GM19468 (cell line): ENCODE results near the gene SLC26A1.

Source experiments
- ATAC-seq: cut with Tn5 transposase; IDR thresholded peaks from one replicate; pipeline ENCODE4 v1.9.1; 2021; ENCODE audit warnings: mild to moderate bottlenecking, moderate library complexity, moderate number of reproducible peaks; ENCODE audit not compliant: unreplicated experiment; ENCODE audit errors: extremely low read depth

Gene SLC26A1

GRCh38 chr4:967113-968104 is 25.8 kb downstream of the SLC26A1 start:
- no peak for ATAC-seq

DNA sequence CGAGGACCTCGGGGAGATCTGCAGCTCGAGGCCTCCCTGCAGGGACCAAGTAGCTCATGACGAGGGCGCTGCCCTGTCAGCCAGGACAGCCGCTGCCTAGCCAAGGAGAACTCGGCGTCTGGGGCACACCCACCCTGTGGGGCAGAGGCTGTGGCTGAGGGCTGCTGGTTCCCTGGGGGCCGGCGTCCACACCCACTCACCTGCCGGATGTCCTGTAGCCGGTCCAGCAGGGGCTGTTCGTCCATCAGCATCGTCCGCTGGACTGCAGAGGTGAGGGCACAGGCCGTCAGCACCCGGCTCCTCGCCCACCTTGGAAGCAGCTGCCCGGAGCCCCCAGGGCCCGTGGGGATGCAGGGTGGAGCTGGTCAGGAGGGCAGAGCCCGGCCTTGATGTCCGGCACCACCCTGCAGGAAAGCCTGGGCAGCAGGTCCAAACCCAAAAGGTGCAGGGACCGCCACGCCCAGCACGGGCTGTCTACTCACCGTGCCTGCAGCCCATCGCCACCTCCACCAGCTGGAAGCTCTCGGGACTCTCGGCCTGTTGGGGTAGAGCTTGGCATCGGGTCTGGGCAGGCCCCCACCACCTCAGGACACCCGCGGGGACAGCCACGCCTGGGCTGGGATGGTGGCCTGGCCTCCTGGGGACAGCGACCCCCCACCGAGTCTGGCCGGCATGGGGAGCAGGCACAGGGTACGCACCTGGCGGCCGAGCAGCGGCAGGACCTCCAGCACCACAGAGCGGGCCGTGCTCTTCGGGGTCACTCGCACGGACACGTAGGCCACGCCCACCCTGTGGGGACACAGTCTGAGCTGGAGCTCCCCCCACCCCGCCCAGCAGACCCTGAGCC is 26.7 kb downstream of the SLC26A1 start:
- no peak for ATAC-seq

- ATAC-seq = no peak
These were observed 27.5 kb downstream of the SLC26A1 start for GRCh38 chr4:965766-966134.

DNA sequence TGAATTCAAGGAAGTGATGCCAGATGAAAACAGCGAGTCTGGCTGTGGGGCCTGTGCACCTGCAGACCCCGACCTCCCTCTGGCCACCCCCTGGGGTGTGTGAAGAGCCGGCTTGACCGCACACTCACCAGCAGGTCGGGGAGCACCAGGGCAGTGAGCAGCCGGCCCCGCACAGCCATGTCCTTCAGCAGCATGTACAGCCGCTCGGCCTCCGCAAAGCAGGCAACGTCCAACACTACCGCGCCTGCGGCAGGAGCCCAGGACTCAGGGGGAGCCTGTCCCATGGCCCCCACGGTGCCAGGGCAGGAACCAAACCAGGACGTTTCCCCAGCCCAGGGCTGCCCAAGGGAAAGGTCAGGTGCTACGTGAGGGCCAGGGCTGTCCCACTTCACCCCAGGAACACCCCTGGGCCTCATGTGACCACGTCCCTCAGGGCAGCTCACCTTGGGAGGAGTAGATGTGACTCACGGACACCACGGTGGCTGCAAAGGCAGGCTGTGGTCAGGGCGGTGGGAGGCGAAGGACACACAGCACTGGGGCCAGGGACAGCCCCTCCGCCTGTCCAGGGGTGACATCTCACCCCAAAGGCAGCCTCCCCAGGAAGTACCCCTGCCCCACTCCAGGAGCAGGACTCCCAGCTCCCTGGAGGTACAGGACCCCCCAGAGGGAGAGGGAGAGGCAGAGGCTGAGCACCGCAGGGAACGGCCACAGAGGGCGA is 28.0 kb downstream of the SLC26A1 start:
- ATAC-seq = no peak

- no peak for ATAC-seq
These were observed 28.7 kb downstream of the SLC26A1 start for GRCh38 chr4:964346-965025.

GRCh38 chr4:963276-964225 is 29.7 kb downstream of the SLC26A1 start:
- no peak for ATAC-seq

GRCh38 chr4:962231-963208 is 30.7 kb downstream of the SLC26A1 start:
- ATAC-seq = no peak

GRCh38 chr4:961351-962230 is 31.6 kb downstream of the SLC26A1 start:
- no peak for ATAC-seq

DNA sequence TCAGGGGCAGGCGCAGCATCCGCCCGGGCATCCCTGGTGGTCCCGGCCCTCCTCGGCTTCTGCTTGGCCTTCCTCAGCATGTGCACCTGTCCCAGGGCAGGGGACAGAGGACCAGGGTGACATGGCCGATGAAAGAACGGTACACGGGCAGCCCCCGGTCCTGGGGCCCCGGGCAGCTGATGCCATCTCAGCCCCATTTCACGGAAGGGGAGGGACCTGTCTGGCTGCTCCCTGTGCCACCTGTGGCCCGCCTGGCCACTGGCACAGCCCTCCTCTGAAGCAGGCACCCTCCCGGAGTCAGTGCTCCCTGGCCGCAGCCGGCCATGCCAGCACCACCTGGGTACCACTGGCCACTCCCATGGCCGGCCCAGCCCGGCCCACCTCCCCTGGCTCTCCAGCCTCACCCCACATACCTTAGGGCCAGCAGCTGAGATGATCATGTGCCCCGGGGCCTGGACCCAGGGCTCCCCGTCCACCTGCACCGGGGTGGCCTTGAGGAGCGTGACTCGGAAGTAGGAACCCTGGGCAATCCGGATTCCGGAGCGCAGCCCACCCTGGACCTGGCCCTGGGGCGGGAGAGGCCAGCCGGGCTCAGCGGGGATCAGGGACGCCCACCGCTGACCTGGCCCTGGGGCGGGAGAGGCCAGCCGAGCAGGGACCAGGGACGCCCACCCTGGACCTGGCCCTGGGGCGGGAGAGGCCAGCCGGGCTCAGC is 32.4 kb downstream of the SLC26A1 start:
- no peak for ATAC-seq

- no peak for ATAC-seq
These were observed 33.0 kb downstream of the SLC26A1 start for GRCh38 chr4:960140-960635.

GRCh38 chr4:959338-960139 is 33.7 kb downstream of the SLC26A1 start:
- no peak for ATAC-seq

DNA sequence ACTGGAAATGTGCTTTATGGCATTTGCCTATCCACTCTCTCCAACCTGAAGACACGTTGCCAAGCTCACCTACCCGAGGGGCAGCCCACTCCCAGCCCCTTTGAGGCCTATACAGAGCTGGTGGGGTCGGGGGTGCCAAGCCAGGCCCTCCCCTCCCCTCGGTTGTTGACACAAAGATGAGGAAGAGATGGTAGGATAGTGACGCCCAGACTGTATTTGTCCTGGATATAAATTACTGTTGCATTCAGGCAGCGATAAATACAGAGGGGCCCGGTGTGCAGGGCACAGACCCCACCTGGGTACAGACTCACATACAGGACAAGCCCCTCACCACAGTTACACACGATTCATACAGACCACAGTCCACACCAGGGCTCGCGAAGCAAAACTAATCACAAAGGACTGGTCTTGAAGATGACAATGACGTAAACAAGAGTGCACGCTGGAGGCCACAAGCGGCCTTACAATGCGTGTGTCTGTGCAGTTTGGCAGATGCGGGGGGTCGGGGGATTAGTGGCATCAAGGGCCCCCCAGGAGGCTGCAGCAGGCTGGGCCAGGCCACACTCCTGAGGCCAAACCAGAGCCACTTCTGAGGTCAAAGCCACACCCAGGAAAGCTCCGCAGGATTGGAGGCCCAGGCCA is 34.4 kb downstream of the SLC26A1 start:
- ATAC-seq = no peak

DNA sequence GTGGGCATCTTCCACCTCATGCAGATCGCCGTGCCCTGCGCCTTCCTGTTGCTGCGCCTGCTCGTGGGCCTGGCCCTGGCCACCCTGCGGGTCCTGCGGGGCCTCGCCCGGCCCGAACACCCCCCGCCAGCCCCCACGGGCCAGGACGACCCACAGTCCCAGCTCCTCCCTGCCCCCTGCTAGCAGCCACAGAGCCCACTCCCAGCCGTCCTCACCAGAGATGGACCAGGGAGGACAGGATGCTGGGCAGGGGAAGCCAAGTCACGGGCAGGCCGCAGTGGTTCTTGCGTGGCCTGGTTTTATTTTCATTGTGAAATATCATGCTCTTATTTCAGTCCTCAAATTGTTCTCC is 34.9 kb downstream of the SLC26A1 start:
- ATAC-seq = no peak

DNA sequence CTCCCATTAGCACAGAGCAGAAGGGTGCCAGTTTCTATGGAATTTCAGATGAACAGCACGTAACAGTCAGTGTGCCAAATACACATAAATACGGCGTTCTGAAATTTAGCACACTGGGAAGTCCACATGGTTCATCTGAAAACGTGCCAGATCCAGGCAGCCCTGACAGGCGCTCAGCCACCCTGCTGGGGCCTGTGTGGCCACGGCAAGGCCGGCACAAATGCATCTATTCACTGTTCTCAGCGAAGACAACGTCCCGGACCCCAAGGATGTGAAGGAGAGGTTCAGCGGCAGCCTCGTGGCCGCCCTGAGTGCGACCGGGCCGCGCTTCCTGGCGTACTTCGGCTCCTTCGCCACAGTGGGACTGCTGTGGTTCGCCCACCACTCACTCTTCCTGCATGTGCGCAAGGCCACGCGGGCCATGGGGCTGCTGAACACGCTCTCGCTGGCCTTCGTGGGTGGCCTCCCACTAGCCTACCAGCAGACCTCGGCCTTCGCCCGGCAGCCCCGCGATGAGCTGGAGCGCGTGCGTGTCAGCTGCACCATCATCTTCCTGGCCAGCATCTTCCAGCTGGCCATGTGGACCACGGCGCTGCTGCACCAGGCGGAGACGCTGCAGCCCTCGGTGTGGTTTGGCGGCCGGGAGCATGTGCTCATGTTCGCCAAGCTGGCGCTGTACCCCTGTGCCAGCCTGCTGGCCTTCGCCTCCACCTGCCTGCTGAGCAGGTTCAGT is 35.5 kb downstream of the SLC26A1 start:
- no peak for ATAC-seq
